ENCODE results near the gene ZNF286A.

DNA sequence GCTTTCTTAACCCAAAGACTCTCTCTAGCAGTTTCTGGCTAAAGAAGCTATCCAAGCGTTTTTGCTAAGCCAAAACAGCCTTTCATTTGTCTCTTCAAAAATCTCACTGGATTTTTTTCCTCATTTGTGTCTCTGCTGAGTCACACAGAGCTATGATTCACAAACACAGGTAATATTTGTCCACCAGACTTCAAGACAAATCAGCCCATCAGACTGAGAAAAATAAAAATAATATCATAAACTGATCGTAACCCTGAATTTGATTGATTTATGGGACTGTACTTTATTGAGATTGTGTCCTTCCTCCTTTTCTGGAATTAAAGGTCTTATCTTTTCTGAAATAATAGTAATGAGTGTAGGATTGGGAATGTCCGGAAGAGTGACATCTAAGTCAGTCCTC is 41.3 kb upstream of the ZNF286A start:
- TF ChIP-seq POLR2AphosphoS5 (IDR thresholded peaks at IDR 0.05; ENCODE audit: insufficient read depth in 1 of 2, low read depth in 1 of 2): no peak
- no peak for TF ChIP-seq CTCF (IDR thresholded peaks at IDR 0.05)
